ENCODE results near the gene LRP1B.

- TF ChIP-seq CTCF (IDR thresholded peaks at IDR 0.05) (no peak), ZFX (IDR thresholded peaks at IDR 0.05; ENCODE audit: borderline replicate concordance) (no peak)
Observed at GRCh38 chr2:141201016-141201565, 929.7 kb downstream of the LRP1B start.
